NOMO-1 treated with dmso at 0.1 percent for 144 hours (cell line): ENCODE measurements around the gene GATAD2A.
"Not testable (repeated sequence)": the region's sequence is repeated elsewhere in the genome, so short reads cannot be mapped to it uniquely, and the experiment has no call there.

Experiments used
- DNase-seq: peaks from one replicate; lab custom pipeline; 2025; ENCODE audit not compliant: unreplicated experiment; lab: John Stamatoyannopoulos, UW

GATAD2A gene

DNA sequence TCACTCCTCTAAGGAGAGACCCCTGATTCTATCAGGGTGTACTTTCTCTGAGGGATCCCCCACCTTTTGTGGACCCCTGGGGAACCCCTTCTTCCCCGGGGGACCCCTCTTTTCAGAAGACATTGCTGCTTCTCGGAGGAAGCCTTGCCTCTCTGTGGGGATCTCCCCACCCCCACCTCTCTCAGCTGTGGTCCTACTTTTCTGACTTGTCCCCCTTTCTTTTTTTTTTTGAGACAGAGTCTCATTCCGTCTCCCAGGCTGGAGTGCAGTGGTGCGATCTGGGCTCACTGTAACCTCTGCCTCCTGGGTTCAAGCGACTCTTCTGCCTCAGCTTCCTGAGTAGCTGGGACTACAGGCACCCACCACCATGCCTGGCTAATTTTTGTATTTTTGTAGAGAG, 18.4 kb upstream of the GATAD2A start:
- DNase-seq, result no peak

- DNase-seq, result no peak
These were observed 16.6 kb upstream of the GATAD2A start for GRCh38 chr19:19388568-19389555.

DNA sequence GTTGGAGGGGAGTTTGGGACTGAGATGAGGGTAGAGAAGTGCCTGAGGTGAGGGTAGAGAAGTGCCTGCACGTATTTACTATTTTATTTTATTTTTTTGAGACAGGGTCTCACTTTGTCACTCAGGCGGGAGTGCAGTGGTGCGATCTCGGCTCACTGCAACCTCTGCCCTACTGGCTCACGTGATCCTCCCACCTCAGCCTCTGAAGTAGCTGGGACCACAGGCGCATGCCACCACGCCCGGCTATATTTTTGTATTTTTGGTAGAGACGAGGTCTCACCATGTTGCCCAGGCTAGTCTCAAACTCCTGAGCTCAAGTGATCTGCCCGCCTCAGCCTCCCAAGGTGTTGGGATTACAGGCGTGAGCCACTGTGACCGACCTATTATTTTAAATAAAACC, 15.8 kb upstream of the GATAD2A start:
- DNase-seq, result not testable (repeated sequence)

DNA sequence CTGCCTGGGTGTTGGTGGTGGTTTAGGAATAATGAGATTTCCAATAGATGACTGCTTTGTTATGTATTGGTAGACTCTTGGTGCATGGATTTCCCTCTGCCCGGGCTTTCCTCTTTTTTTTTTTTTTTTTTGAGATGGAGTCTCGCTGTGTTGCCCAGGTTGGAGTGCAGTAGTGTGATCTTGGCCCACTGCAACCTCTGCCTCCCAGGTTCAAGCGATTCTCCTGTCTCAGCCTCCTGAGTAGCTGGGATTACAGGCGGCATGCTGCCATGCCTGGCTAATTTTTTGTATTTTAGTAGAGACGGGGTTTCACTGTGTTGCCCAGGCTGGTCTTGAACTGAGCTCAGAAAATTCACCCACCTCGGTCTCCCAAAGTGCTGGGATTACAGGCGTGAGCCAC, 11.1 kb upstream of the GATAD2A start:
- not testable (repeated sequence) for DNase-seq

DNA sequence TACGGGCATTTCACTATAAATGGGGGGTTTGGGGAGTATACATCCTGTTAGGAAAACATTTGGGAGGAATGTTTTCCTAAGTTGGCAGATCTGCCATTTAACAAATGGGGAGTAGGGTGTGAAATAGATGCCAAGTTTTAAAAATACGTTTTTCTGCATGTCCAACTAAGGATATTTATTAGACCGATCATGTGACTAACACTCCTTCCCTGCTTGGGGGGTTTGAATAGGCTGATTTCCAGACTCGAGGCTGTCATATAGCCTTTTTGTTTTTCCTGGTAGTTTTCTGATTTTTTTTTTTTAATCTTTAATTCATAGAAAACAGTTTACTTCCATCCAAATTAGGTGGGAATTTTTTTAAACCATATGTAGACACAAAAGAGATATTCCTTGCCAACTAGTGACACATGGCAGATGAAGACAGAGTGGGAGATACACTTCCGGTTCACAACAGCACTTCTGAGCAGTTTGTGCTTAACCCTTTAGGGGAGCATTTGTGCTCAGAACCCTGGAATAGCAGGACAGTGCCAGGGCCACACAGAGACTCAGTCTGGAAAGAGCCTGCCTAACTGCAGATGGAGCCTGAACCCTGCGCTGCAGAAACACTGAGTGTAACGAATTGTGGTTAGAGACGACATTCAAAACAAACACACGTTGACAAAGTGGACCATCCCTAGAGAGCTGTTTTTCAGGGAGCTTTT, 5.6 kb upstream of the GATAD2A start:
- no peak for DNase-seq

DNA sequence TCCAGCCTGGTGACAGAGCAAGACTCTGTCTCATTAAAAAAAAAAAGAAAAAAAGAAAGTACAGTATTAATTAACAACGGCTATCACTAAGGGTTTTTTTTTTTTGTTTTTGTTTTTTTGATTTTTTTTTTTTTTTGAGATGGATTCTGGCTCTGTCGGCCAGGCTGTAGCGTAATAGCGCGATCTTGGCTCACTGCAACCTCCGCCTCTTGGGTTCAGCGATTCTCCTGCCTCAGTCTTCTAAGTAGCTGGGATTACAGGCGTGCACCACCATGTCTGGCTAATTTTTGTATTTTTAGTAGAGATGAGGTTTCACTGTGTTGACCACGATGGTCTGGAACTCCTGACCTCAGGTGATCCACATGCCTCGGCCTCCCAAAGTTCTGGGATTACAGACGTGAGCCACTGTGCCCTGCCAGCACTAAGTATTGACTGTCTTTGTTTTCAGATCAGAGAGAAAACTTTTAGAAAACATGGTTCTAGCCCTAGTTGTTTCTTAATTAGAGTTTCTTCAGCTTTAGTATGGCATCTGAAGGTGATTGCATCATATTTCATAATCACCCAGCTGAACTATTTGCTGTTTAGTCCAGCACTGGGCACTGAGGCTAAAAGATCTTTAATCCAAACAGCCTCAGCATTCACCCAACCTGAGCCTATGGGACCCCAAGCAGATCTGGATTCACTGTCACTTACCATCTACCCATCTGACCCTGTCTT, 2.7 kb upstream of the GATAD2A start:
- DNase-seq, result peak; percentile 29

DNA sequence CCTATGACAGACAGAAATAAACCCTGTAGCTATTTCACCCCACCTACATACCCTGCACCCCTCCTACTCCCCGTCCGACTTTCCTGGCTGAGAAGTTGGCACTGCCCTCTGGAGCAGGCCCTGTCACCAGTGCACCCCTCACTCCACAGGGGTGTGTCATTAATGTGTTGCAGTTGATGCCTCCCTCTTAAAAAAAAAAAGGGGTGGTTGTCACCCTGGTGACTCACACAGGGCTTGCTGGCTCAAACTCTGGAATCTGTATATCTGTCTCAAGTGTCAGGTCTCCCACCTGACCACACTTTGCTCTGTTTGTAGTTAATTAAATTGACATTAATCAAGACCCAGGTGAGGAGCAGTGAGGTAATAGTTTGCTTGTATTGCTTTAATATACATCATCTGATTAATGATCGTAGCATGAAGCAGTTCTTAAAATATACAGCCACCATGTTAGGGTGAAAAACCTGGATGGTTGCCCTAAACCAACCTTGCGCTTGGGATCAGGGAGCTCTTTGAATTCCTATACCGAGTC, 2.0 kb upstream of the GATAD2A start:
- no peak for DNase-seq

GRCh38 chr19:19405971-19406877, 749 bp downstream of the GATAD2A start:
- no peak for DNase-seq

GRCh38 chr19:19406878-19407632, 1.6 kb downstream of the GATAD2A start:
- DNase-seq, result peak; percentile 28

DNA sequence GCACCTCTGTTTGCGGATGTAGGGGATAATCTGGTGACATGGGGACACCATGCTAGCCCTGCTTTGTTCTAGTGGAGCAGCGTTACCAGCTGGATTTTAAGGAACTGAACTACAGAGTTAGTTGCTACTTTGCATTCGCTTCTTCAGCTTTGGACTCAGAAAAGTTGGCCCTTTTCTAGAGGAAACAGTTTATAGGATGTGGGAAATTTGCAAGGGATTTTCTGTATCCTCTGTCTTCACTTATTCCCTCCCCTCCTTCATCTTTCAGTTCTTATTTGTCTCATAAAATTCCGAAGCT, 2.1 kb downstream of the GATAD2A start:
- no peak for DNase-seq

GRCh38 chr19:19409205-19409604, 3.7 kb downstream of the GATAD2A start:
- no peak for DNase-seq

- no peak for DNase-seq
These were observed 4.2 kb downstream of the GATAD2A start for GRCh38 chr19:19409631-19410030.

GRCh38 chr19:19410553-19411550, 5.4 kb downstream of the GATAD2A start:
- DNase-seq, result no peak

GRCh38 chr19:19416280-19416679, 10.8 kb downstream of the GATAD2A start:
- DNase-seq, result no peak

DNA sequence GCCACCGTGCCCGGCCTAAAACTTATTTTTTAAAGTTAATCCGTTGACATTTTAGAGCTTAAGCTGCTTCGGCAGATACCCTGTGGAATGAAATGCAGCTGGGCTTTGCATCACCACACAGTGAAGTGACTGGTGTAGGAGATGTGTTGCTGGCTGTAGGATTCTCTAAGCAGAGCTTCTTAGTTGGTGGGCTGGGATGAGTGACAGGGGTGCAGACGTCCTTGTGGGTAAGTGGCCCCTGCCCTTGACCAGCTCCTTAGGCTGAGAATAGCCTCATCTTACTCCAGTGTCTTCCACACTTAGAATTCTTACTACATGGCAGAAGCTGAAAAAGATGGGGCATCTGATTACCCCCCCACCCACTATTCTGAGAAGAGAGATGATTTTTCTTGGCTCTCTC, 11.6 kb downstream of the GATAD2A start:
- DNase-seq, result no peak

GRCh38 chr19:19417628-19418245, 12.3 kb downstream of the GATAD2A start:
- DNase-seq, result no peak

GRCh38 chr19:19418555-19419260, 13.2 kb downstream of the GATAD2A start:
- no peak for DNase-seq
